Measurements from ENCODE around the gene NELL2.

DNA sequence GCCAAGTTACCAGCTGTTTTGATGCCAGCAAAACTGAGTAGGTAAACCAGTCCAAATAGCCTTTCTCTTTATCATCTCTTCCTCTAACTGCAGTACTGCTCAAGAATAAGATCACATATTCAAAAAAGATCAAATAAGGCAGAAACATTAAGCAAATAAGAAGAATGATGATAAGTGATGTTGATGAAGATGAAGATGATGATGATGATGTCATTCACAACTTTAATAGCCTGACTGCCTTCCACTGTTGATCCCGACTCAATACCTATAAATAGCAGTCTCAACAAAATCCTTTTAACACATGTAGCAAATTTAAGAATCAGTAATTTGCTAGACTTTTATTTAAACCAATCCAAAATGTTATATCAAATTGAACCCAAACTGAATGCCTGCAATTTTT lies 47.1 kb downstream of the NELL2 start:
- TF ChIP-seq, protein P1, sequence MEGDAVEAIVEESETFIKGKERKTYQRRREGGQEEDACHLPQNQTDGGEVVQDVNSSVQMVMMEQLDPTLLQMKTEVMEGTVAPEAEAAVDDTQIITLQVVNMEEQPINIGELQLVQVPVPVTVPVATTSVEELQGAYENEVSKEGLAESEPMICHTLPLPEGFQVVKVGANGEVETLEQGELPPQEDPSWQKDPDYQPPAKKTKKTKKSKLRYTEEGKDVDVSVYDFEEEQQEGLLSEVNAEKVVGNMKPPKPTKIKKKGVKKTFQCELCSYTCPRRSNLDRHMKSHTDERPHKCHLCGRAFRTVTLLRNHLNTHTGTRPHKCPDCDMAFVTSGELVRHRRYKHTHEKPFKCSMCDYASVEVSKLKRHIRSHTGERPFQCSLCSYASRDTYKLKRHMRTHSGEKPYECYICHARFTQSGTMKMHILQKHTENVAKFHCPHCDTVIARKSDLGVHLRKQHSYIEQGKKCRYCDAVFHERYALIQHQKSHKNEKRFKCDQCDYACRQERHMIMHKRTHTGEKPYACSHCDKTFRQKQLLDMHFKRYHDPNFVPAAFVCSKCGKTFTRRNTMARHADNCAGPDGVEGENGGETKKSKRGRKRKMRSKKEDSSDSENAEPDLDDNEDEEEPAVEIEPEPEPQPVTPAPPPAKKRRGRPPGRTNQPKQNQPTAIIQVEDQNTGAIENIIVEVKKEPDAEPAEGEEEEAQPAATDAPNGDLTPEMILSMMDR (conservative IDR thresholded peaks at IDR 0.05; ENCODE audit: low read depth, low read length), result no peak
- TF ChIP-seq EZH2 (IDR thresholded peaks at IDR 0.05; ENCODE audit: borderline replicate concordance, low read depth, low read length, poor library complexity, severe bottlenecking), result no peak

All from A673 (cell line).